ENCODE measurements around the gene SEC61B. TPM values are rescaled to one million over a fixed set of nuclear protein-coding genes. Genes with fewer than 3 reads are reported as not detected.
A peak's percentile ranks its signal among the peaks of the same experiment; 100 is the strongest.

The SEC61B gene
- total and polyA plus RNA-seq, 2 experiments from 2014 or later, result 133 to 602 TPM

DNA sequence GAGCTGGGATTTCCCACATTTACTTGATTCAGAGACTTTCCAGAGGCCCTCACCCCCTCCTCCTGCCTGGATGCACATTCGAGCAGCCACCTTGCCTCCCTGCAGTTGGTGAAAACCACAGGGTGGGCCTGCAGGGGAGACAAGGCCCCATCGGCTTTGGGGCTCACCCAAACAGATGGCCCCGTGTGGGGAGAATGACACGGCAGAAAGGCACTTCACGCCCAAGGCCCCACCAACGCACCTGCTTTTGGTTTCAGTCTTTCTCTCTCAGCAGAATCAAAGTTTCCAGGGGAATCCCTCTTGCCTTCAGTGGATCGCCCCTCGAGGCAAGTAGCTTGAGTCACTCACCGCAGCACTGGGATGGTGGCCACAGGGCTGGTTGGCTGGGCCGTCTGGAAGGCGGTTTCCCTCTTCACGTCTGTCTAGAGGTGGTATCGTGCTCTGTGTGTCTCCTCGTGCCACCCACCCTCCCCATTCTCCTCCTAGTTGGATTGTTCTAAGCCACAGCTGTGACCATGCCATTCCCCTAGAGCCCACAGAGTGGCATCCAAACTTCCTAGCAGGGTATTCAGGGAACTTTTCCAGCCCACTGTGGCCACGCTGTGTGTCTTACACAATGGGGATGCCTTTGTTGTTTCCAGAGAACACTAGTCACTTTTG, 31.8 kb downstream of the SEC61B start:
- Mint-ChIP-seq H3K27me3 (ENCODE audit: insufficient read depth, low read depth, poor library complexity) (peaks cover 6% of the 10 kb centered on the region), H3K36me3 (ENCODE audit: low read depth) (no peaks in the 10 kb centered on the region), H3K4me1 (peaks cover 5% of the 10 kb centered on the region), H3K27ac (no peak overlapping the region), H3K9me3 (no peaks in the 10 kb centered on the region), H3K4me3 (no peak overlapping the region)
- Histone ChIP-seq H3F3A (replicated peaks; ENCODE audit: low read depth) (no peaks in the 10 kb centered on the region), H3K27ac (ENCODE audit: low read depth) (no peak overlapping the region), H3K9me2 (ENCODE audit: insufficient read depth) (no peaks in the 10 kb centered on the region), H4K20me1 (replicated peaks; ENCODE audit: insufficient read depth) (no peaks in the 10 kb centered on the region), H3K4me3 (no peak overlapping the region), H3K4me2 (no peak overlapping the region), H3K79me2 (replicated peaks; ENCODE audit: insufficient read depth) (no peaks in the 10 kb centered on the region), H3K36me3 (ENCODE audit: insufficient read depth) (no peaks in the 10 kb centered on the region), H3K27me3 (ENCODE audit: insufficient read depth) (no peaks in the 10 kb centered on the region), H3K4me1 (ENCODE audit: insufficient read depth) (peaks cover 1% of the 10 kb centered on the region), H2AFZ (peak overlapping the region; percentile 28; the same call in 1 of the 2 replicates)
- ATAC-seq (peak; percentile 50), DNase-seq (ENCODE audit: low spot score) (peak; percentile 19)
- no peak for TF ChIP-seq EZH2 (IDR thresholded peaks at IDR 0.05; ENCODE audit: low read depth, unreplicated experiment)
- TF ChIP-seq, protein P1, sequence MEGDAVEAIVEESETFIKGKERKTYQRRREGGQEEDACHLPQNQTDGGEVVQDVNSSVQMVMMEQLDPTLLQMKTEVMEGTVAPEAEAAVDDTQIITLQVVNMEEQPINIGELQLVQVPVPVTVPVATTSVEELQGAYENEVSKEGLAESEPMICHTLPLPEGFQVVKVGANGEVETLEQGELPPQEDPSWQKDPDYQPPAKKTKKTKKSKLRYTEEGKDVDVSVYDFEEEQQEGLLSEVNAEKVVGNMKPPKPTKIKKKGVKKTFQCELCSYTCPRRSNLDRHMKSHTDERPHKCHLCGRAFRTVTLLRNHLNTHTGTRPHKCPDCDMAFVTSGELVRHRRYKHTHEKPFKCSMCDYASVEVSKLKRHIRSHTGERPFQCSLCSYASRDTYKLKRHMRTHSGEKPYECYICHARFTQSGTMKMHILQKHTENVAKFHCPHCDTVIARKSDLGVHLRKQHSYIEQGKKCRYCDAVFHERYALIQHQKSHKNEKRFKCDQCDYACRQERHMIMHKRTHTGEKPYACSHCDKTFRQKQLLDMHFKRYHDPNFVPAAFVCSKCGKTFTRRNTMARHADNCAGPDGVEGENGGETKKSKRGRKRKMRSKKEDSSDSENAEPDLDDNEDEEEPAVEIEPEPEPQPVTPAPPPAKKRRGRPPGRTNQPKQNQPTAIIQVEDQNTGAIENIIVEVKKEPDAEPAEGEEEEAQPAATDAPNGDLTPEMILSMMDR (conservative IDR thresholded peaks at IDR 0.05; ENCODE audit: low read depth in 2 of 2), result 0 out of 4 replicates have a peak, but pooled peaks of 1 of the 2 experiments have one; percentile 5

DNA sequence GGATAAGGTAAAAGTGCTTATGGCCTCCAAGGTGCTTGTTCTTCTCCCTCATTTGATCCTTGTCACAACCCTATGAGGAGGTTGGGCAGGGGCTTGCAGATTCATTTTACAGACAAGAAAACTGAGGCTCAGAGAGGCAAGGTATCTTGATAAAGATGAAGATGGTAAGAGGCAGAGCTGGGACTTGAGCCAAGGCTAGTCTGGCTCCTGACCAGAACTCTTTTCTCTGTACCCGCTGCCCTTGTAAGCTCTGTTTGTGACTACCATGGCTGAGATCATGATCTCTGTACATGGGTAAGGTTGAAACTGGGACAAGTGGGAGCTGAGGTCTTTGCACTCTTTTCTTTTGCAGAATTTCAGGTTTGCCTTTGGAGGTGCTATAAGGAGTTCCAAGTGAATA, 33.6 kb downstream of the SEC61B start:
- H3K27ac ChIP-seq (ENCODE audit: low read depth), result no peak overlapping the region
- Mint-ChIP-seq H3K9me3 (no peaks in the 10 kb centered on the region), H3K36me3 (ENCODE audit: low read depth) (no peaks in the 10 kb centered on the region), H3K4me1 (peaks cover 14% of the 10 kb centered on the region), H3K4me3 (no peak overlapping the region), H3K27me3 (ENCODE audit: insufficient read depth, low read depth, poor library complexity) (peaks cover 6% of the 10 kb centered on the region), H3K27ac (no peak overlapping the region)
- DNase-seq (ENCODE audit: low spot score), result no peak
- no peaks in the 10 kb centered on the region for H3K36me3 ChIP-seq (ENCODE audit: insufficient read depth)
- no peak overlapping the region for H2AFZ ChIP-seq
- H3K79me2 ChIP-seq (replicated peaks; ENCODE audit: insufficient read depth), result no peaks in the 10 kb centered on the region
- H3K4me3 ChIP-seq, result no peak overlapping the region
- no peak for ATAC-seq
- no peaks in the 10 kb centered on the region for H3F3A ChIP-seq (replicated peaks; ENCODE audit: low read depth)
- H3K9me2 ChIP-seq (ENCODE audit: insufficient read depth), result no peaks in the 10 kb centered on the region
- H3K27me3 ChIP-seq (ENCODE audit: insufficient read depth), result no peaks in the 10 kb centered on the region
- H4K20me1 ChIP-seq (replicated peaks; ENCODE audit: insufficient read depth), result no peaks in the 10 kb centered on the region
- H3K4me2 ChIP-seq, result no peak overlapping the region
- peaks cover 9% of the 10 kb centered on the region for H3K4me1 ChIP-seq (ENCODE audit: insufficient read depth)
- TF ChIP-seq EZH2phosphoT487 (IDR thresholded peaks at IDR 0.05; ENCODE audit: unreplicated experiment) (no peak), ZNF331 (CRISPR knock-in tag; IDR thresholded peaks at IDR 0.05; ENCODE audit: low read depth) (no peak), EZH2 (IDR thresholded peaks at IDR 0.05; ENCODE audit: low read depth, unreplicated experiment) (no peak), JUNB (IDR thresholded peaks at IDR 0.05; ENCODE audit: unreplicated experiment) (no peak)
- TF ChIP-seq, protein P1 (conservative IDR thresholded peaks at IDR 0.05; ENCODE audit: low read depth in 2 of 2), result no peak
- TF ChIP-seq, protein P2, sequence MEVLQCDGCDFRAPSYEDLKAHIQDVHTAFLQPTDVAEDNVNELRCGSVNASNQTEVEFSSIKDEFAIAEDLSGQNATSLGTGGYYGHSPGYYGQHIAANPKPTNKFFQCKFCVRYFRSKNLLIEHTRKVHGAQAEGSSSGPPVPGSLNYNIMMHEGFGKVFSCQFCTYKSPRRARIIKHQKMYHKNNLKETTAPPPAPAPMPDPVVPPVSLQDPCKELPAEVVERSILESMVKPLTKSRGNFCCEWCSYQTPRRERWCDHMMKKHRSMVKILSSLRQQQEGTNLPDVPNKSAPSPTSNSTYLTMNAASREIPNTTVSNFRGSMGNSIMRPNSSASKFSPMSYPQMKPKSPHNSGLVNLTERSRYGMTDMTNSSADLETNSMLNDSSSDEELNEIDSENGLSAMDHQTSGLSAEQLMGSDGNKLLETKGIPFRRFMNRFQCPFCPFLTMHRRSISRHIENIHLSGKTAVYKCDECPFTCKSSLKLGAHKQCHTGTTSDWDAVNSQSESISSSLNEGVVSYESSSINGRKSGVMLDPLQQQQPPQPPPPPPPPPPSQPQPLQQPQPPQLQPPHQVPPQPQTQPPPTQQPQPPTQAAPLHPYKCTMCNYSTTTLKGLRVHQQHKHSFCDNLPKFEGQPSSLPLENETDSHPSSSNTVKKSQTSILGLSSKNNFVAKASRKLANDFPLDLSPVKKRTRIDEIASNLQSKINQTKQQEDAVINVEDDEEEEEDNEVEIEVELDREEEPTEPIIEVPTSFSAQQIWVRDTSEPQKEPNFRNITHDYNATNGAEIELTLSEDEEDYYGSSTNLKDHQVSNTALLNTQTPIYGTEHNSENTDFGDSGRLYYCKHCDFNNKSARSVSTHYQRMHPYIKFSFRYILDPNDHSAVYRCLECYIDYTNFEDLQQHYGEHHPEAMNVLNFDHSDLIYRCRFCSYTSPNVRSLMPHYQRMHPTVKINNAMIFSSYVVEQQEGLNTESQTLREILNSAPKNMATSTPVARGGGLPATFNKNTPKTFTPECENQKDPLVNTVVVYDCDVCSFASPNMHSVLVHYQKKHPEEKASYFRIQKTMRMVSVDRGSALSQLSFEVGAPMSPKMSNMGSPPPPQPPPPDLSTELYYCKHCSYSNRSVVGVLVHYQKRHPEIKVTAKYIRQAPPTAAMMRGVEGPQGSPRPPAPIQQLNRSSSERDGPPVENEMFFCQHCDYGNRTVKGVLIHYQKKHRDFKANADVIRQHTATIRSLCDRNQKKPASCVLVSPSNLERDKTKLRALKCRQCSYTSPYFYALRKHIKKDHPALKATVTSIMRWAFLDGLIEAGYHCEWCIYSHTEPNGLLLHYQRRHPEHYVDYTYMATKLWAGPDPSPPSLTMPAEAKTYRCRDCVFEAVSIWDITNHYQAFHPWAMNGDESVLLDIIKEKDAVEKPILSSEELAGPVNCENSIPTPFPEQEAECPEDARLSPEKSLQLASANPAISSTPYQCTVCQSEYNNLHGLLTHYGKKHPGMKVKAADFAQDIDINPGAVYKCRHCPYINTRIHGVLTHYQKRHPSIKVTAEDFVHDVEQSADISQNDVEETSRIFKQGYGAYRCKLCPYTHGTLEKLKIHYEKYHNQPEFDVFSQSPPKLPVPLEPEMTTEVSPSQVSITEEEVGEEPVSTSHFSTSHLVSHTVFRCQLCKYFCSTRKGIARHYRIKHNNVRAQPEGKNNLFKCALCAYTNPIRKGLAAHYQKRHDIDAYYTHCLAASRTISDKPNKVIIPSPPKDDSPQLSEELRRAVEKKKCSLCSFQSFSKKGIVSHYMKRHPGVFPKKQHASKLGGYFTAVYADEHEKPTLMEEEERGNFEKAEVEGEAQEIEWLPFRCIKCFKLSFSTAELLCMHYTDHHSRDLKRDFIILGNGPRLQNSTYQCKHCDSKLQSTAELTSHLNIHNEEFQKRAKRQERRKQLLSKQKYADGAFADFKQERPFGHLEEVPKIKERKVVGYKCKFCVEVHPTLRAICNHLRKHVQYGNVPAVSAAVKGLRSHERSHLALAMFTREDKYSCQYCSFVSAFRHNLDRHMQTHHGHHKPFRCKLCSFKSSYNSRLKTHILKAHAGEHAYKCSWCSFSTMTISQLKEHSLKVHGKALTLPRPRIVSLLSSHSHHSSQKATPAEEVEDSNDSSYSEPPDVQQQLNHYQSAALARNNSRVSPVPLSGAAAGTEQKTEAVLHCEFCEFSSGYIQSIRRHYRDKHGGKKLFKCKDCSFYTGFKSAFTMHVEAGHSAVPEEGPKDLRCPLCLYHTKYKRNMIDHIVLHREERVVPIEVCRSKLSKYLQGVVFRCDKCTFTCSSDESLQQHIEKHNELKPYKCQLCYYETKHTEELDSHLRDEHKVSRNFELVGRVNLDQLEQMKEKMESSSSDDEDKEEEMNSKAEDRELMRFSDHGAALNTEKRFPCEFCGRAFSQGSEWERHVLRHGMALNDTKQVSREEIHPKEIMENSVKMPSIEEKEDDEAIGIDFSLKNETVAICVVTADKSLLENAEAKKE (CRISPR knock-in tag; IDR thresholded peaks at IDR 0.05), result no peak
- TF ChIP-seq, protein P3, sequence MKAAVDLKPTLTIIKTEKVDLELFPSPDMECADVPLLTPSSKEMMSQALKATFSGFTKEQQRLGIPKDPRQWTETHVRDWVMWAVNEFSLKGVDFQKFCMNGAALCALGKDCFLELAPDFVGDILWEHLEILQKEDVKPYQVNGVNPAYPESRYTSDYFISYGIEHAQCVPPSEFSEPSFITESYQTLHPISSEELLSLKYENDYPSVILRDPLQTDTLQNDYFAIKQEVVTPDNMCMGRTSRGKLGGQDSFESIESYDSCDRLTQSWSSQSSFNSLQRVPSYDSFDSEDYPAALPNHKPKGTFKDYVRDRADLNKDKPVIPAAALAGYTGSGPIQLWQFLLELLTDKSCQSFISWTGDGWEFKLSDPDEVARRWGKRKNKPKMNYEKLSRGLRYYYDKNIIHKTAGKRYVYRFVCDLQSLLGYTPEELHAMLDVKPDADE (IDR thresholded peaks at IDR 0.05), result no peak
